ENCODE data around the gene TTC27.
"Not testable (repeated sequence)": the region's sequence is repeated elsewhere in the genome, so short reads cannot be mapped to it uniquely, and the experiment has no call there.

The TTC27 gene

GRCh38 chr2:32720771-32721170 lies 92.9 kb downstream of the TTC27 start:
- DNase-seq: no peak

GRCh38 chr2:32721376-32721775 lies 93.5 kb downstream of the TTC27 start:
- no peak for DNase-seq

GRCh38 chr2:32723467-32724079 lies 95.7 kb downstream of the TTC27 start:
- no peak for DNase-seq

DNA sequence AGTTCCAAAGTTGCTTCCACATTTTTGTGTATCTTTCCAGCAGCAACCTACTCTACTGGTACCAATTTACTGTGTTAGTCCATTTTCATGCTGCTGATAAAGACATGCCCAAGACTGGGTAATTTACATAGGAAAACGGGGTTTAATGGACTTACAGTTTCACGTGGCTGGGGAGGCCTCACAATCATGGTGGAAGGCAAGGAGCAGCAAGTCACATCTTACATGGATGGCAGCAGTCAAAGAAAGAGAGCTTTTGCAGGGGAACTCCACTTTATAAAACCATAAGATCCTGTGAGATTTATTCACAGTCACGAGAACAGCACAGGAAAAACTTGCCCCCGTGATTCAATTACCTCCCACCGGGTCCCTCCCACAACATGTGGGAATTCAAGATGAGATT lies 98.8 kb downstream of the TTC27 start:
- DNase-seq: not testable (repeated sequence)

- no peak for DNase-seq
Measured at GRCh38 chr2:32727157-32727556, 99.3 kb downstream of the TTC27 start.

DNA sequence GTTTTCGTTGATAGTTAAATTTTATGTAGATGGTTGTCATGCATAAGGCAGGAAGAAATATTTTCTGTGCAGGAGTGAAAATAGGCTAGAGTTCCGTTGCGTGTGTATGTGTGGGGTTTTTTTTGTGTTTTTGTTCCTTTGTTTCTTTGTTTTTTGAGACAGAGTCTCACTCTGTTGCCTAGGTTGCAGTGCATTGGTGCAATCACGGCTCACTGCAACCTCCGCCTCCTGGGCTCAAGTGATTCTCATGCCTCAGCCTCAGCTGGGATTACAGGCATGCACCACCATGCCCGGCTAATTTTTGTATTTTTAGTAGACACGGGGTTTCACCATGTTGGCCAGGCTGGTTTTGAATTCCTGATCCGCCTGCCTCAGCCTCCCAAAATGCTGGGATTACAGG lies 103.1 kb downstream of the TTC27 start:
- not testable (repeated sequence) for DNase-seq

- DNase-seq: no peak
Measured at GRCh38 chr2:32732120-32732519, 104.3 kb downstream of the TTC27 start.

- peak; percentile 46 for DNase-seq
Measured at GRCh38 chr2:32732912-32733472, 105.1 kb downstream of the TTC27 start.

DNA sequence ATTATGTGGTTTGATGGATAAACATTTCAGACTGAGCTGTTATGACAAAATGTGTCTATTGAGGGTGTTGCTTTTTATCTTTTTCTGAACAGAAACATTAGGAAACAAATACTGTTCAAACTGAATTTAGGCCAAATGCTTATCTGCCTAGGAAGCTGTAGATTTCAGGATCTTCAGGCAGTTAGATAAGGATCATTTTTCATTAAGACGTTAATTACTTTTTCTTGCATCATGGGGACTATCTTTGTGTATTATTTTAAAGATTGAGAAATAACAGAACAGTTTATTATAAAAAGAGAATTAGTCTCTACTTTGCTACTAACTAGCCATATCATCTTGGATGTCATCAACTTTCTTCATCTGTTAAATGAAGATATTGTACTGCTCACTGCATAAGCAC lies 107.5 kb downstream of the TTC27 start:
- DNase-seq: no peak

DNA sequence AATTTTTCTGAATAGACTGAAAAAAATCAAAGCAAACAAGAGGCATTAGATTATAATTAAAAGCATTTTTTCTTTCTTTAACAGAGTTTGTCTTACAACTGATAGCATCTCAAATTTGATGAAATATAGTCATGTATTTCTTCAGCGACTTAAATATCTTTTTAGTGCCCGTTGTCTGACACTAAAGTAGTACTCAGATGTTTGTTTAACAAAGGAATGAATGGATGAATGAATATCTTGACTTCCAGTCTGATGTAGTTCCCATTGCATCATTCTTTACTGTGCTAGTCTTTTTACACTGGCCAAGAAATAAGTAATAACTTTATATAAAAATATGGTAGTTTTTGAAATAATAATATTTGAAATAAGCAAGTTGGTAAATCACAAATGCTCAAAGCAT lies 111.1 kb downstream of the TTC27 start:
- peak; percentile 51 for DNase-seq

- no peak for DNase-seq
Measured at GRCh38 chr2:32739664-32740063, 111.8 kb downstream of the TTC27 start.

GRCh38 chr2:32741575-32741974 lies 113.7 kb downstream of the TTC27 start:
- peak; percentile 12 for DNase-seq

DNA sequence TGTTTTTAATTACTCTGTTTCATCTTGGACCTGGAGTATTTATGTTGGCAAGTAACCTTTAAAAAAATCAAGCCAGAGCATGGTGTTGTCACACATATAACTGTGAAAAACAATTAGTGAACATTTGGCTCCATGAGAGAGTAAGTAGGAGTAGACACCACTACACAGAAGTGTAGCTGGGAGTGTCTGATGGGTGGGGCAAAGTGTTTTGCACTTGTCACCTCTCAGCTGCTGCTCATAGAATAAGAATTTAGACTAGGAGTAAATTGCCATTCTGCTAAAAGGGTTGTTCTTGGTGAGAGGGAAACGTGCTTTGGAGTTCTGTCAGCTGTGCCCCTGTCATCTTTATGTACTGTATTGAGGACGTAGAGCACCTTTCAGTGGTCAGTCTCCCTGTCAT lies 114.5 kb downstream of the TTC27 start:
- no peak for DNase-seq

GRCh38 chr2:32743480-32744236 lies 115.8 kb downstream of the TTC27 start:
- peak; percentile 39 for DNase-seq

DNA sequence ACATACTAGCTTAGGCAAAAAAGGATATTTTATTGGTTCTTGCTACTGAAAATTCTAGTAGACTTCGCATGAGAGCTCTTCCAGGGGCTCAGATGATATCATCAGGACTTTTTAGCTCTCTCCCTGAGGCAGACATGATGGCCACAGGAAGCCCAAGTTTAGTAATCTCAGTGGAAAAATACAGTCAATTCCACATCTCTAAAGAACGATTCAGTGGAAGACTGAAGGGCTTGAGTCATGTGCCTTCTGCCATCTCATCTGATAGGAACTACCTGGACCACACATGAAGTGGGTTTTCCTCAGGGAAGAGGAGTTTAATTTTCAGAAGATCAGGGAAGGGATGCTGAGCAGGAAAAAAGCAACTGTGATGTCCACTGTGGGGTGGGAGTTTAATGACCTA lies 117.3 kb downstream of the TTC27 start:
- peak; percentile 51 for DNase-seq

DNA sequence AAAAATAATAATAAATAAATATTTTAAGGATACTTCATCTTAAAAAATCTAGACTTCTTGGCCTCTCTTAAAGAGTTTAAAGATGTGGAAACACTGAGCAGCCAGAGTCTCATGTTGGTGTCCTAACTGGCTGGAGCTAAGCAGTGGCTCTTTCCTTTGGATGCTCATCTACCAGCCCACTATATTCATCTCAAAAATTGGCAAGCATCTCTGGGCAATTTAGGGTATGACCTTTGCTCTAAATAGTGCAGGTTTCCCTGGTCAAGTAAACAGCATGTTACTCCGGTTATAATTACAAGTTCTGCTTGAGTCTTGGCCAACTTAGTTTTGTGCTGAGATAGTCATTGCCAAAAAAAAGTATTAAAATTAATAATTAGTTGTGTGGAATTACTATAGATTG lies 117.8 kb downstream of the TTC27 start:
- DNase-seq: no peak

DNA sequence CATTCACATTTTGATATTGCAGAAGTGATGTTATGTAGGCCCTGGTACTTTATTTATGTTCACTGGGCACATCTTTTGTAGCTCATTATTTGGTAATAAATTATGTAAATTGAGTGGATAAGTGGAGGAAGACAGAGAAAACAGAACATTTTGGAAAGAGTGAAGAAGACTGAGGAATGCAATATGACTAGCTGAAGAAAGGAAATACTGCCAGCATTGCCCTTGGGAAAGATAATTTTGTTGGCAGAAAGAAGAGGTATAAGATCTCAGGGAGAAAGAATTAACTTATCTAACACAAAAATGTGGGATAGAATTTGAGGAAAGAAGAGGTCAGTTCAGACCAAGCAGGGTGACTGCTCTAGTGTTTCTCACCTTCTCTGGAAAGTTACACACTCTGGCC lies 118.8 kb downstream of the TTC27 start:
- peak; percentile 28 for DNase-seq

DNA sequence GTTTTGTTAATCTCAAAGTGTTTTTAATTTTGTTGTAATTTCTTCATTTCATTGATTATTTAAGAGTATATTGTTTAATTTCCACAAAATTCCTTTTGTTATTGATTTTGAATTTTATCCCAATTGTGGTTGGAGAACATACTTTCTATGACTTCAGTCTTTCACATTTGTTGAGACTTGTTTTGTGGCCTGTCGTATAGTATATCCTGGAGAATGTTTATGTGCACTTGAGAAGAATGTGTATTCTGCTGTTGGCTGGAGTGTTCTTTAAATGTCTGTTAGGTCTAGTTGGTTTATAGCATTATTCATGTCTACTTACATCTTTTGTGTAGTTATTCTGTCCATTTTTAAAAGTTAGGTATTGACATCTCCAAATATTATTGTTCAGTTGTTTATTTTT lies 120.3 kb downstream of the TTC27 start:
- DNase-seq: no peak

DNA sequence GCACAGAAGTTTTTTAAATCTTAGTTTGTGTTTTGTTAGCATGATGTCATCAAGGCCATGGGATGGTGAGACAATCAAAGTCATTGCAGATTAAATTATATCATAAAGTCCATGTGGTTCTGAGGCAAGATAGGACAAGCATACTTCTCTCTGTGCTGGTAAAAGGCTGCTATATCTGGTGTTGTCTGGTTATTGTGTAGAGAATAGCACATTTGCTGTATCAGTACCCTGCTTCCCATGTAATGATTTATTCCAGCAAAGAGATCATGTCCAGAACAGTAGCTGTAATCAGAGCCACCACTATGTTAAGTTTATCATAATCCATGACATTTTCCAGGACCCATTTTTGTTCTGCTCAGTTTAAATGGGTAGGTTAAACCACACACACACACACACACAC lies 123.0 kb downstream of the TTC27 start:
- DNase-seq: no peak

GRCh38 chr2:32752205-32752604 lies 124.4 kb downstream of the TTC27 start:
- DNase-seq: peak; percentile 60

DNA sequence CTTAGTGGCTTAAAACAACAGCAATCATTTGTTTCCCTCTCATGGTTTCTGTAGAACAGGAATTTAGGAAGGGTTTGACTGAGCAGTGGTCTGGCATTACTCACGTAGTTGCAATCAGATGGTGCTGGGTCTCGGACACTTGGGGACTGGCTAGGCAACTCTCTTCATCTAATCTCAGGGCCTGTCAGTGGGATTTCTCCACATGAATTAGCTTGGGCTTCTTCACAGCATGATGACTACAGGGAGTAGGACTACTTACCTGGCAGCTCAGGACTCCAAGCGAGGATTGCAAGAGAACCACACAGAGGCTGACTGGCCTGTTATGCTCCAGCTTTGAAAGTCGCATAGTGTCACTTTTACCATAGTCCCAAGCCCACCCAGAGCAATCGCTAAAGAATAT lies 125.1 kb downstream of the TTC27 start:
- DNase-seq: no peak

GRCh38 chr2:32754676-32755075 lies 126.8 kb downstream of the TTC27 start:
- DNase-seq: not testable (repeated sequence)

GRCh38 chr2:32755666-32756065 lies 127.8 kb downstream of the TTC27 start:
- DNase-seq: no peak

GRCh38 chr2:32756074-32756727 lies 128.4 kb downstream of the TTC27 start:
- DNase-seq: no peak
